HEK293 (cell line): Measurements from ENCODE around the gene LYST.

Source experiments
- ATF2 ChIP-seq: fragments of 450-650 bp; formaldehyde crosslinking; IDR thresholded peaks from 2 replicates; pipeline ENCODE4 v1.5.1; 2016; ENCODE audit warnings: missing biosample characterization, missing genetic modification characterization, low read depth
- GLI4 ChIP-seq: fragments of 450-650 bp; formaldehyde crosslinking; IDR thresholded peaks from 2 replicates; pipeline ENCODE4 v1.5.1; 2016; ENCODE audit warnings: missing biosample characterization, missing genetic modification characterization
- GLIS1 ChIP-seq: fragments of 450-650 bp; formaldehyde crosslinking; IDR thresholded peaks from 2 replicates; pipeline ENCODE4 v1.5.1; 2016; ENCODE audit warnings: missing biosample characterization, missing genetic modification characterization
- KLF17 ChIP-seq: fragments of 450-650 bp; formaldehyde crosslinking; IDR thresholded peaks from 2 replicates; pipeline ENCODE4 v1.5.1; 2016; ENCODE audit warnings: missing biosample characterization, missing genetic modification characterization
- MYNN ChIP-seq: fragments of 450-650 bp; formaldehyde crosslinking; IDR thresholded peaks from 2 replicates; pipeline ENCODE4 v1.5.1; 2016; ENCODE audit warnings: missing biosample characterization, missing genetic modification characterization, borderline replicate concordance
- MZF1 ChIP-seq: fragments of 450-650 bp; formaldehyde crosslinking; IDR thresholded peaks from 2 replicates; pipeline ENCODE4 v1.5.1; 2017; ENCODE audit warnings: missing biosample characterization, missing genetic modification characterization, borderline replicate concordance
- PRDM1 ChIP-seq: fragments of 450-650 bp; formaldehyde crosslinking; IDR thresholded peaks from 2 replicates; pipeline ENCODE4; 2016; ENCODE audit warnings: missing biosample characterization, missing genetic modification characterization
- PRDM10 ChIP-seq: fragments of 450-650 bp; formaldehyde crosslinking; IDR thresholded peaks from 2 replicates; pipeline ENCODE4 v1.5.1; 2016; ENCODE audit warnings: missing biosample characterization, missing genetic modification characterization
- REPIN1 ChIP-seq: fragments of 450-650 bp; formaldehyde crosslinking; IDR thresholded peaks from 2 replicates; pipeline ENCODE4 v1.5.1; 2017; ENCODE audit warnings: missing biosample characterization, missing genetic modification characterization, low read depth
- SP7 ChIP-seq: fragments of 450-650 bp; formaldehyde crosslinking; IDR thresholded peaks from 2 replicates; pipeline ENCODE4 v1.5.1; 2016; ENCODE audit warnings: missing biosample characterization, missing genetic modification characterization
- ZBTB17 ChIP-seq: fragments of 450-650 bp; formaldehyde crosslinking; IDR thresholded peaks from 2 replicates; pipeline ENCODE4 v1.5.1; 2016; ENCODE audit warnings: missing biosample characterization, missing genetic modification characterization
- ZBTB20 ChIP-seq: fragments of 450-650 bp; formaldehyde crosslinking; IDR thresholded peaks from 2 replicates; pipeline ENCODE4 v1.5.1; 2016; ENCODE audit warnings: missing biosample characterization, missing genetic modification characterization
- ZBTB21 ChIP-seq: fragments of 450-650 bp; formaldehyde crosslinking; IDR thresholded peaks from 2 replicates; pipeline ENCODE4 v1.5.1; 2017; ENCODE audit warnings: missing biosample characterization, missing genetic modification characterization
- ZBTB8A ChIP-seq: fragments of 450-650 bp; formaldehyde crosslinking; IDR thresholded peaks from 2 replicates; pipeline ENCODE4 v1.5.1; 2016; ENCODE audit warnings: missing biosample characterization, missing genetic modification characterization
- ZFP37 ChIP-seq: fragments of 450-650 bp; formaldehyde crosslinking; IDR thresholded peaks from 2 replicates; pipeline ENCODE4 v1.5.1; 2016; ENCODE audit warnings: missing biosample characterization, missing genetic modification characterization
- ZNF169 ChIP-seq: fragments of 450-650 bp; formaldehyde crosslinking; IDR thresholded peaks from 2 replicates; pipeline ENCODE4 v1.5.1; 2016; ENCODE audit warnings: missing biosample characterization, missing genetic modification characterization
- ZNF2 ChIP-seq: fragments of 450-650 bp; formaldehyde crosslinking; IDR thresholded peaks from 2 replicates; pipeline ENCODE4 v1.5.1; 2016; ENCODE audit warnings: missing biosample characterization, missing genetic modification characterization
- ZNF221 ChIP-seq: fragments of 450-650 bp; formaldehyde crosslinking; IDR thresholded peaks from 2 replicates; pipeline ENCODE4 v1.5.1; 2017; ENCODE audit warnings: missing biosample characterization, missing genetic modification characterization, borderline replicate concordance
- ZNF24 ChIP-seq: fragments of 450-650 bp; formaldehyde crosslinking; IDR thresholded peaks from 2 replicates; pipeline ENCODE4 v1.5.1; 2016; ENCODE audit warnings: missing biosample characterization, missing genetic modification characterization
- ZNF266 ChIP-seq: fragments of 450-650 bp; formaldehyde crosslinking; IDR thresholded peaks from 2 replicates; pipeline ENCODE4 v1.5.1; 2016; ENCODE audit warnings: missing biosample characterization, missing genetic modification characterization, low read depth
- ZNF274 ChIP-seq, 2 experiments: fragments of 200-500 bp in 1 of 2; fragments of 450-650 bp in 1 of 2; sonication (Bioruptor generic) in 1 of 2; formaldehyde crosslinking in 1 of 2; IDR thresholded peaks; 2 replicates each; pipeline versions ENCODE4 v1.5.1 to v1.6.1; 2014 to 2016; ENCODE audit warnings: borderline replicate concordance in 1 of 2, inconsistent platforms in 1 of 2, low read length in 1 of 2, missing biosample characterization in 1 of 2, missing genetic modification characterization in 1 of 2
- ZNF292 ChIP-seq: fragments of 450-650 bp; formaldehyde crosslinking; IDR thresholded peaks from 2 replicates; pipeline ENCODE4 v1.5.1; 2016; ENCODE audit warnings: low read depth, missing biosample characterization, missing genetic modification characterization, borderline replicate concordance
- ZNF311 ChIP-seq: fragments of 450-650 bp; formaldehyde crosslinking; IDR thresholded peaks from 2 replicates; pipeline ENCODE4 v1.5.1; 2017; ENCODE audit warnings: missing biosample characterization, missing genetic modification characterization, borderline replicate concordance
- ZNF324 ChIP-seq: fragments of 450-650 bp; formaldehyde crosslinking; IDR thresholded peaks from 2 replicates; pipeline ENCODE4 v1.5.1; 2016; ENCODE audit warnings: missing biosample characterization, missing genetic modification characterization
- ZNF366 ChIP-seq: fragments of 450-650 bp; formaldehyde crosslinking; conservative IDR thresholded peaks from 2 replicates; pipeline ENCODE4 v1.5.1; 2016; ENCODE audit warnings: missing biosample characterization, missing genetic modification characterization
- ZNF391 ChIP-seq: fragments of 450-650 bp; formaldehyde crosslinking; IDR thresholded peaks from 2 replicates; pipeline ENCODE4 v1.5.1; 2016; ENCODE audit warnings: low read depth, missing biosample characterization, missing genetic modification characterization, borderline replicate concordance
- ZNF394 ChIP-seq: fragments of 450-650 bp; formaldehyde crosslinking; IDR thresholded peaks from 2 replicates; pipeline ENCODE4 v1.5.1; 2016; ENCODE audit warnings: missing biosample characterization, missing genetic modification characterization, mild to moderate bottlenecking, moderate library complexity, borderline replicate concordance
- ZNF513 ChIP-seq: fragments of 450-650 bp; IDR thresholded peaks from 2 replicates; pipeline ENCODE4 v1.5.1; 2018; ENCODE audit warnings: missing biosample characterization, missing genetic modification characterization
- ZNF529 ChIP-seq: fragments of 450-650 bp; formaldehyde crosslinking; IDR thresholded peaks from 2 replicates; pipeline ENCODE4 v1.5.1; 2017; ENCODE audit warnings: missing genetic modification characterization, missing biosample characterization; ENCODE audit not compliant: insufficient replicate concordance
- ZNF558 ChIP-seq: fragments of 450-650 bp; formaldehyde crosslinking; IDR thresholded peaks from 2 replicates; pipeline ENCODE4 v1.5.1; 2016; ENCODE audit warnings: missing biosample characterization, missing genetic modification characterization
- ZNF571 ChIP-seq: fragments of 450-650 bp; formaldehyde crosslinking; IDR thresholded peaks from 2 replicates; pipeline ENCODE4 v1.5.0; 2017; ENCODE audit warnings: missing biosample characterization, missing genetic modification characterization
- ZNF600 ChIP-seq: fragments of 450-650 bp; formaldehyde crosslinking; IDR thresholded peaks from 2 replicates; pipeline ENCODE4 v1.5.1; 2016; ENCODE audit warnings: missing biosample characterization, missing genetic modification characterization
- ZNF792 ChIP-seq: fragments of 450-650 bp; formaldehyde crosslinking; IDR thresholded peaks from 2 replicates; pipeline ENCODE4 v1.5.1; 2016; ENCODE audit warnings: missing biosample characterization, missing genetic modification characterization

The LYST gene

GRCh38 chr1:235902677-235903542 lies 36.2 kb upstream of the LYST start (continued):
- TF ChIP-seq ZBTB20 (tag by site-specific recombination): peak; percentile 67
- no peak for TF ChIP-seq ZNF792
- TF ChIP-seq ZNF366: peak; percentile 80
- TF ChIP-seq PRDM1: peak; percentile 82
- no peak for TF ChIP-seq ZNF169 (tag by site-specific recombination)
- TF ChIP-seq ZNF394: no peak
- TF ChIP-seq PRDM10: peak; percentile 83
- no peak for TF ChIP-seq ATF2
- 0 out of 2 replicates have a peak, but pooled peaks have one; percentile 24 for TF ChIP-seq ZNF2 (tag by site-specific recombination)
- peak; percentile 78 for TF ChIP-seq ZNF324 (tag by site-specific recombination)
- 0 out of 2 replicates have a peak, but pooled peaks have one; percentile 25 for TF ChIP-seq ZNF24
- no peak for TF ChIP-seq MZF1 (tag by site-specific recombination)
- TF ChIP-seq ZBTB8A (tag by site-specific recombination): no peak
- TF ChIP-seq ZFP37 (tag by site-specific recombination): 0 out of 2 replicates have a peak, but pooled peaks have one; percentile 50
- no peak for TF ChIP-seq ZNF266
- TF ChIP-seq REPIN1 (tag by site-specific recombination): no peak
- no peak for TF ChIP-seq MYNN (tag by site-specific recombination)
- no peak for TF ChIP-seq ZNF571 (tag by site-specific recombination)
- no peak for TF ChIP-seq ZNF221 (tag by site-specific recombination)
- TF ChIP-seq GLIS1 (tag by site-specific recombination): peak; percentile 34; the same call in 1 of the 2 replicates
- TF ChIP-seq ZNF558 (tag by site-specific recombination): peak; percentile 85
- TF ChIP-seq KLF17 (tag by site-specific recombination): no peak
- no peak for TF ChIP-seq ZNF292
- peak; percentile 83 for TF ChIP-seq SP7
- TF ChIP-seq ZNF600 (tag by site-specific recombination): peak; percentile 98
- TF ChIP-seq ZBTB21: 0 out of 2 replicates have a peak, but pooled peaks have one; percentile 40
- peak; percentile 91 for TF ChIP-seq ZBTB17
- TF ChIP-seq GLI4 (tag by site-specific recombination): no peak
- TF ChIP-seq ZNF513 (tag by site-specific recombination): no peak
- TF ChIP-seq ZNF274 (IDR thresholded peaks at IDR 0.05; ENCODE audit: low read length): no peak
- TF ChIP-seq ZNF274 (tag by site-specific recombination; IDR thresholded peaks at IDR 0.05; ENCODE audit: borderline replicate concordance): no peak
- TF ChIP-seq ZNF311 (tag by site-specific recombination): no peak
- TF ChIP-seq ZNF529 (tag by site-specific recombination): no peak
- TF ChIP-seq ZNF391 (tag by site-specific recombination): no peak
